HepG2 (cell line): ENCODE results near the gene DNASE2. TPM values are rescaled to one million over a fixed set of nuclear protein-coding genes. Genes with fewer than 3 reads are reported as not detected.
A peak's percentile ranks its signal among the peaks of the same experiment; 100 is the strongest.

Experiments used
- CBX1 ChIP-seq: IDR thresholded peaks from one replicate; pipeline ENCODE4 v1.6.1; 2016; ENCODE audit warnings: antibody characterized with exemption, low read depth
- GTF3A ChIP-seq: sonication (generic); formaldehyde crosslinking; conservative IDR thresholded peaks from 2 replicates; pipeline ENCODE4 v1.4.0; 2020; ENCODE audit warnings: mild to moderate bottlenecking, missing genetic modification reagents
- KAT8 ChIP-seq: IDR thresholded peaks from 2 replicates; pipeline ENCODE4 v1.6.1; 2016; ENCODE audit warnings: missing genetic modification reagents, missing compliant biosample characterization
- KDM2A ChIP-seq: sonication (generic); formaldehyde crosslinking; IDR thresholded peaks from 2 replicates; pipeline ENCODE4 v1.4.0; 2020; ENCODE audit warnings: low read depth, missing genetic modification reagents, borderline replicate concordance
- MED8 ChIP-seq: sonication (generic); formaldehyde crosslinking; IDR thresholded peaks from 2 replicates; pipeline ENCODE4 v1.8.1; 2023; ENCODE audit warnings: mild to moderate bottlenecking, missing genetic modification reagents; ENCODE audit not compliant: insufficient replicate concordance
- NCOR1 ChIP-seq: fragments of 200-600 bp; sonication (generic); IDR thresholded peaks from 2 replicates; pipeline ENCODE4 v1.7.0; 2017; ENCODE audit warnings: antibody characterized with exemption, low read length, borderline replicate concordance
- NFATC3 ChIP-seq: sonication (generic); formaldehyde crosslinking; IDR thresholded peaks from 2 replicates; pipeline ENCODE4 v1.5.1; 2020; ENCODE audit warnings: mild to moderate bottlenecking, missing genetic modification reagents
- NFRKB ChIP-seq: fragments of 450-650 bp; IDR thresholded peaks from 2 replicates; pipeline ENCODE4 v1.6.1; 2017
- NR3C1 ChIP-seq: sonication (generic); formaldehyde crosslinking; IDR thresholded peaks from 2 replicates; pipeline ENCODE4 v1.4.0; 2020; ENCODE audit warnings: missing genetic modification reagents
- PHF8 ChIP-seq: sonication (generic); formaldehyde crosslinking; IDR thresholded peaks from 2 replicates; pipeline ENCODE4 v1.5.0; 2020; ENCODE audit warnings: missing genetic modification reagents
- RFX1 ChIP-seq: fragments of 450-650 bp; IDR thresholded peaks from 2 replicates; pipeline ENCODE4 v1.6.1; 2017
- SIX4 ChIP-seq: sonication (generic); formaldehyde crosslinking; IDR thresholded peaks from 2 replicates; pipeline ENCODE4 v1.4.0; 2020; ENCODE audit warnings: missing genetic modification reagents
- TAF15 ChIP-seq: fragments of 200-400 bp; formaldehyde crosslinking; IDR thresholded peaks from one replicate; pipeline ENCODE4 v1.6.1; 2018; ENCODE audit warnings: mild to moderate bottlenecking, low read depth, low read length; ENCODE audit not compliant: poor library complexity, severe bottlenecking
- ZIK1 ChIP-seq: sonication (generic); formaldehyde crosslinking; IDR thresholded peaks from 2 replicates; pipeline ENCODE4 v1.5.0; 2020; ENCODE audit warnings: mild to moderate bottlenecking, low read depth, missing genetic modification reagents, borderline replicate concordance
- ZNF12 ChIP-seq: sonication (generic); formaldehyde crosslinking; IDR thresholded peaks from 2 replicates; pipeline ENCODE4 v1.5.0; 2020; ENCODE audit warnings: missing genetic modification reagents
- ZNF160 ChIP-seq: sonication (generic); formaldehyde crosslinking; IDR thresholded peaks from 2 replicates; pipeline ENCODE4 v1.8.0; 2022; ENCODE audit warnings: mild to moderate bottlenecking, inconsistent platforms, missing genetic modification reagents
- ZNF20 ChIP-seq: sonication (generic); formaldehyde crosslinking; IDR thresholded peaks from 2 replicates; pipeline ENCODE4 v1.4.0; 2020; ENCODE audit warnings: mild to moderate bottlenecking, moderate library complexity, missing genetic modification reagents
- ZNF263 ChIP-seq: sonication (generic); formaldehyde crosslinking; IDR thresholded peaks from 2 replicates; pipeline ENCODE4 v1.4.0; 2020; ENCODE audit warnings: missing genetic modification reagents
- ZNF292 ChIP-seq: sonication (generic); formaldehyde crosslinking; IDR thresholded peaks from 2 replicates; pipeline ENCODE4 v1.8.1; 2022; ENCODE audit warnings: mild to moderate bottlenecking, low read depth, missing genetic modification reagents, borderline replicate concordance
- ZNF296 ChIP-seq: sonication (generic); formaldehyde crosslinking; conservative IDR thresholded peaks from 2 replicates; pipeline ENCODE4 v1.5.0; 2020; ENCODE audit warnings: mild to moderate bottlenecking, missing genetic modification reagents
- ZNF317 ChIP-seq: sonication (generic); formaldehyde crosslinking; IDR thresholded peaks from 2 replicates; pipeline ENCODE4 v1.5.0; 2020; ENCODE audit warnings: mild to moderate bottlenecking, missing genetic modification reagents
- ZNF350 ChIP-seq: sonication (generic); formaldehyde crosslinking; IDR thresholded peaks from 2 replicates; pipeline ENCODE4 v1.4.0; 2020; ENCODE audit warnings: mild to moderate bottlenecking, low read depth, missing genetic modification reagents, borderline replicate concordance
- ZNF44 ChIP-seq: sonication (generic); formaldehyde crosslinking; IDR thresholded peaks from 2 replicates; pipeline ENCODE4 v1.5.1; 2020; ENCODE audit warnings: mild to moderate bottlenecking, missing genetic modification reagents
- ZNF619 ChIP-seq: sonication (generic); formaldehyde crosslinking; IDR thresholded peaks from 2 replicates; pipeline ENCODE4 v1.4.0; 2020; ENCODE audit warnings: mild to moderate bottlenecking, missing genetic modification reagents
- ZNF7 ChIP-seq: IDR thresholded peaks from 2 replicates; pipeline ENCODE4 v1.6.1; 2016; ENCODE audit warnings: missing biosample characterization, missing genetic modification reagents
- ZNF850 ChIP-seq: sonication (generic); formaldehyde crosslinking; conservative IDR thresholded peaks from 2 replicates; pipeline ENCODE4 v1.9.0; 2021; ENCODE audit warnings: mild to moderate bottlenecking, missing genetic modification reagents
- ZSCAN9 ChIP-seq: IDR thresholded peaks from 2 replicates; pipeline ENCODE4 v1.6.1; 2016; ENCODE audit warnings: borderline replicate concordance
- polyA plus RNA-seq, 8 experiments: library from polyadenylated mRNA; depleted of rRNA in 3 of 8; stranded (reverse) in 7 of 8; unstranded in 1 of 8; fragments of >200 nt; fragmentation: Illumina TruSeq in 4 of 8; extraction: Trizol in 4 of 8; gene quantifications; 2 replicates each; pipeline versions ENCODE4 v1.2.1 to v1.2.3, GENCODE V29; 2011 to 2016; ENCODE audit warnings: low read depth in 4 of 8, missing spikeins in 1 of 8, mixed read lengths in 1 of 8; ENCODE audit not compliant: insufficient read depth in 1 of 8
- total RNA-seq, 5 experiments: library from RNA; depleted of rRNA; stranded (reverse); fragments of >200 nt; fragmentation: Illumina TruSeq; extraction: Trizol; gene quantifications; 2 replicates each; pipeline ENCODE4 v1.2.3, GENCODE V29; 2016; ENCODE audit warnings: low read depth in 1 of 5
- TF ChIP-seq, protein P1 (sequence below): sonication (generic); formaldehyde crosslinking; IDR thresholded peaks from 2 replicates; pipeline ENCODE4 v1.4.0; 2020; ENCODE audit warnings: mild to moderate bottlenecking, missing genetic modification reagents
- TF ChIP-seq, protein P2 (sequence below): IDR thresholded peaks from 2 replicates; pipeline ENCODE4 v1.6.1; 2016
- TF ChIP-seq, protein P3 (sequence below): fragments of 450-650 bp; IDR thresholded peaks from 2 replicates; pipeline ENCODE4 v1.6.1; 2017; ENCODE audit warnings: mild to moderate bottlenecking

DNASE2 gene
- total and polyA plus RNA-seq, 2 of the 13 experiments (the other 11 are each of a cell fraction or from before 2014, with no cell fraction given): 7.5 to 16.2 TPM

DNA sequence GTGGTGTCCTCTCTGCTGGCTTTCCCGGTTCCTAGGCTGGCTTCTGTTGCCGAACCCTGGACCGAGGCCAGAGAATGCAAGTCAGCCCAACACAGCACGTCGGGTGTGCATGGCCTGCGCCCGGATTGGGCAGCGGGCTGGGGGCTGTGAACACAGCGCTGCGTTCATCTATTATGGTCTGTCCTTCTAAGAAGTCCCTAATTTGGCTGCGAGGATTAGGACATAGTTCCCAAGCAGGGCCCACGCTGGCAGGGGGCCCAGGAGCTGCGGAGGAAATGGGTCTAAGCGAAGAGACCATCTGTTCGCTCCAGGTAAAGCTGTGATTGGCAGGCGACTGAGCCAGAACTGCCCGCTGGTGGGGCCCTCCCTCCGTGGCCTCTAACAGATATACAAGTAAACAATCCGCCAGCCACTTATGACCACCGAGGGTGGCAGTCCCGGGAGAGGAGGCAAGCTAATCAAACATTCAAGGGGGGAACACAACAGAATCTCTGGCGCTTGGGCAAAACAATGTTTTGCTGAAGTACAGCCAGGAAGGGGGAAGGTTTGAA, 31.8 kb upstream of the DNASE2 start (continued):
- TF ChIP-seq, protein P1, sequence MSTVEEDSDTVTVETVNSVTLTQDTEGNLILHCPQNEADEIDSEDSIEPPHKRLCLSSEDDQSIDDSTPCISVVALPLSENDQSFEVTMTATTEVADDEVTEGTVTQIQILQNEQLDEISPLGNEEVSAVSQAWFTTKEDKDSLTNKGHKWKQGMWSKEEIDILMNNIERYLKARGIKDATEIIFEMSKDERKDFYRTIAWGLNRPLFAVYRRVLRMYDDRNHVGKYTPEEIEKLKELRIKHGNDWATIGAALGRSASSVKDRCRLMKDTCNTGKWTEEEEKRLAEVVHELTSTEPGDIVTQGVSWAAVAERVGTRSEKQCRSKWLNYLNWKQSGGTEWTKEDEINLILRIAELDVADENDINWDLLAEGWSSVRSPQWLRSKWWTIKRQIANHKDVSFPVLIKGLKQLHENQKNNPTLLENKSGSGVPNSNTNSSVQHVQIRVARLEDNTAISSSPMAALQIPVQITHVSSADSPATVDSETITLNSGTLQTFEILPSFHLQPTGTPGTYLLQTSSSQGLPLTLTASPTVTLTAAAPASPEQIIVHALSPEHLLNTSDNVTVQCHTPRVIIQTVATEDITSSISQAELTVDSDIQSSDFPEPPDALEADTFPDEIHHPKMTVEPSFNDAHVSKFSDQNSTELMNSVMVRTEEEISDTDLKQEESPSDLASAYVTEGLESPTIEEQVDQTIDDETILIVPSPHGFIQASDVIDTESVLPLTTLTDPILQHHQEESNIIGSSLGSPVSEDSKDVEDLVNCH: no peak
- TF ChIP-seq ZNF296 (CRISPR knock-in tag): no peak
- no peak for TF ChIP-seq ZNF12
- no peak for TF ChIP-seq ZIK1 (CRISPR knock-in tag)
- no peak for TF ChIP-seq ZNF292
- no peak for TF ChIP-seq MED8 (CRISPR knock-in tag)
- TF ChIP-seq NFRKB: no peak
- no peak for TF ChIP-seq ZSCAN9
- no peak for TF ChIP-seq ZNF619 (CRISPR knock-in tag)
- TF ChIP-seq ZNF44: no peak
- no peak for TF ChIP-seq SIX4 (CRISPR knock-in tag)
- TF ChIP-seq CBX1: no peak
- no peak for TF ChIP-seq ZNF850 (CRISPR knock-in tag)
- TF ChIP-seq ZNF160 (CRISPR knock-in tag): peak; percentile 60
- TF ChIP-seq, protein P2, sequence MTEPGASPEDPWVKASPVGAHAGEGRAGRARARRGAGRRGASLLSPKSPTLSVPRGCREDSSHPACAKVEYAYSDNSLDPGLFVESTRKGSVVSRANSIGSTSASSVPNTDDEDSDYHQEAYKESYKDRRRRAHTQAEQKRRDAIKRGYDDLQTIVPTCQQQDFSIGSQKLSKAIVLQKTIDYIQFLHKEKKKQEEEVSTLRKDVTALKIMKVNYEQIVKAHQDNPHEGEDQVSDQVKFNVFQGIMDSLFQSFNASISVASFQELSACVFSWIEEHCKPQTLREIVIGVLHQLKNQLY: peak; percentile 84
- no peak for TF ChIP-seq ZNF317 (CRISPR knock-in tag)
- TF ChIP-seq RFX1: no peak
- no peak for TF ChIP-seq NR3C1 (CRISPR knock-in tag)
- TF ChIP-seq, protein P3, sequence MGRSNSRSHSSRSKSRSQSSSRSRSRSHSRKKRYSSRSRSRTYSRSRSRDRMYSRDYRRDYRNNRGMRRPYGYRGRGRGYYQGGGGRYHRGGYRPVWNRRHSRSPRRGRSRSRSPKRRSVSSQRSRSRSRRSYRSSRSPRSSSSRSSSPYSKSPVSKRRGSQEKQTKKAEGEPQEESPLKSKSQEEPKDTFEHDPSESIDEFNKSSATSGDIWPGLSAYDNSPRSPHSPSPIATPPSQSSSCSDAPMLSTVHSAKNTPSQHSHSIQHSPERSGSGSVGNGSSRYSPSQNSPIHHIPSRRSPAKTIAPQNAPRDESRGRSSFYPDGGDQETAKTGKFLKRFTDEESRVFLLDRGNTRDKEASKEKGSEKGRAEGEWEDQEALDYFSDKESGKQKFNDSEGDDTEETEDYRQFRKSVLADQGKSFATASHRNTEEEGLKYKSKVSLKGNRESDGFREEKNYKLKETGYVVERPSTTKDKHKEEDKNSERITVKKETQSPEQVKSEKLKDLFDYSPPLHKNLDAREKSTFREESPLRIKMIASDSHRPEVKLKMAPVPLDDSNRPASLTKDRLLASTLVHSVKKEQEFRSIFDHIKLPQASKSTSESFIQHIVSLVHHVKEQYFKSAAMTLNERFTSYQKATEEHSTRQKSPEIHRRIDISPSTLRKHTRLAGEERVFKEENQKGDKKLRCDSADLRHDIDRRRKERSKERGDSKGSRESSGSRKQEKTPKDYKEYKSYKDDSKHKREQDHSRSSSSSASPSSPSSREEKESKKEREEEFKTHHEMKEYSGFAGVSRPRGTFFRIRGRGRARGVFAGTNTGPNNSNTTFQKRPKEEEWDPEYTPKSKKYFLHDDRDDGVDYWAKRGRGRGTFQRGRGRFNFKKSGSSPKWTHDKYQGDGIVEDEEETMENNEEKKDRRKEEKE: no peak
- TF ChIP-seq TAF15: no peak
- TF ChIP-seq ZNF20 (CRISPR knock-in tag): no peak
- no peak for TF ChIP-seq ZNF263 (CRISPR knock-in tag)
- no peak for TF ChIP-seq ZNF350
- TF ChIP-seq PHF8 (CRISPR knock-in tag): peak; percentile 25
- no peak for TF ChIP-seq NCOR1
- TF ChIP-seq NFATC3 (CRISPR knock-in tag): no peak
- TF ChIP-seq ZNF7 (CRISPR knock-in tag): no peak
- TF ChIP-seq KDM2A (CRISPR knock-in tag): peak; percentile 66
- TF ChIP-seq KAT8 (CRISPR knock-in tag): peak; percentile 59; the same call in 1 of the 2 replicates
- no peak for TF ChIP-seq GTF3A (CRISPR knock-in tag)
